HepG2 (cell line): Measurements from ENCODE around the gene TCF12.

Experiments
- RAD21 ChIP-seq: fragments of 450-650 bp; formaldehyde crosslinking; IDR thresholded peaks from 2 replicates; pipeline ENCODE4 v1.5.0; 2020; ENCODE audit warnings: mild to moderate bottlenecking
- TAF1 ChIP-seq: sonication (generic); formaldehyde crosslinking; IDR thresholded peaks from 2 replicates; pipeline ENCODE4 v1.4.0; 2020; ENCODE audit warnings: missing genetic modification reagents
- ZC3H4 ChIP-seq: sonication (generic); formaldehyde crosslinking; IDR thresholded peaks from 2 replicates; pipeline ENCODE4 v1.4.0; 2020; ENCODE audit warnings: missing genetic modification reagents, borderline replicate concordance
- ZNF207 ChIP-seq: fragments of 450-650 bp; IDR thresholded peaks from 2 replicates; pipeline ENCODE4 v1.6.1; 2016; ENCODE audit warnings: antibody characterized with exemption, borderline replicate concordance
- TF ChIP-seq, protein P1 (sequence below): sonication (generic); formaldehyde crosslinking; IDR thresholded peaks from 2 replicates; pipeline ENCODE4 v1.5.0; 2020; ENCODE audit warnings: mild to moderate bottlenecking, missing genetic modification reagents, moderate library complexity
- TF ChIP-seq, protein P2 (sequence below): sonication (generic); formaldehyde crosslinking; IDR thresholded peaks from 2 replicates; pipeline ENCODE4 v1.8.1; 2023; ENCODE audit warnings: mild to moderate bottlenecking, missing genetic modification reagents

DNA sequence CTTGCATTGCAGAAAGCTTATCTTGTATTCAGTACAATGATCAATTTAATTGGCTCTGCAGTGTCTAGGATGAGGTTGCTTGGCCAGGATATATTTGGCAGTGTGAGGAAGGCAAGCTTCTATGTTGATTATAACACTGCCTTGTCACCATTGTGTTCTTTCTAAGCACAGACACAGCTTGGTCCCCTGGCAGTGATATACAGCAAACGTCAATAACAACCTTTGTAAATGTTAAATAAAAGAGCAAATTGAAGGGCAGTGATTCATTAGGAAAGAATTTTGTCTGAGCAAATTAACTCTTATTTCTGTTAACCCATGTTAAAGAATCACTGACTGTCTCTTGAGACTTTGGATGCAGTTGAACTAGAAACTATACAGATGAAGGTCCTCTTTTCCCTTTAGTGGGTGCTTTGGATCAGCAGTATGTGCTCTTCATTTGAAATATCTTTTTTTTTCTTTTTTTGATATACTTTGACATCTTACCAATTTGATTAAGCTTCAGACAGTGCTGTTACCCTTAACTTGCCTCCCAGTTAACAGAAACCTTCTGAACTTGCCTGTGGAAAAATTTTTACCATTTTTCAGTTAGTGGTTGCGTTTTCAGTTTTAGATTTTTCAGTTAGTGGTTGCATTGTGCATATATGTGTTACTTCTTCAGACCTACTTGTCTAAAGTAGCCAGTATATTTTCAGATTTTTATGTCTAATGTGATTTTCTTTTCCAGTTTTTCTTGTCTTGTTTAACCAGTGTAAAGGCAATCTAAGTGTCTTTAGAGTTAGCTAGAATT is 199.8 kb downstream of the TCF12 start:
- TF ChIP-seq, protein P1, sequence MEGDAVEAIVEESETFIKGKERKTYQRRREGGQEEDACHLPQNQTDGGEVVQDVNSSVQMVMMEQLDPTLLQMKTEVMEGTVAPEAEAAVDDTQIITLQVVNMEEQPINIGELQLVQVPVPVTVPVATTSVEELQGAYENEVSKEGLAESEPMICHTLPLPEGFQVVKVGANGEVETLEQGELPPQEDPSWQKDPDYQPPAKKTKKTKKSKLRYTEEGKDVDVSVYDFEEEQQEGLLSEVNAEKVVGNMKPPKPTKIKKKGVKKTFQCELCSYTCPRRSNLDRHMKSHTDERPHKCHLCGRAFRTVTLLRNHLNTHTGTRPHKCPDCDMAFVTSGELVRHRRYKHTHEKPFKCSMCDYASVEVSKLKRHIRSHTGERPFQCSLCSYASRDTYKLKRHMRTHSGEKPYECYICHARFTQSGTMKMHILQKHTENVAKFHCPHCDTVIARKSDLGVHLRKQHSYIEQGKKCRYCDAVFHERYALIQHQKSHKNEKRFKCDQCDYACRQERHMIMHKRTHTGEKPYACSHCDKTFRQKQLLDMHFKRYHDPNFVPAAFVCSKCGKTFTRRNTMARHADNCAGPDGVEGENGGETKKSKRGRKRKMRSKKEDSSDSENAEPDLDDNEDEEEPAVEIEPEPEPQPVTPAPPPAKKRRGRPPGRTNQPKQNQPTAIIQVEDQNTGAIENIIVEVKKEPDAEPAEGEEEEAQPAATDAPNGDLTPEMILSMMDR (CRISPR knock-in tag) = no peak
- TF ChIP-seq ZNF207 = no peak
- no peak for TF ChIP-seq RAD21 (CRISPR knock-in tag)
- TF ChIP-seq, protein P2, sequence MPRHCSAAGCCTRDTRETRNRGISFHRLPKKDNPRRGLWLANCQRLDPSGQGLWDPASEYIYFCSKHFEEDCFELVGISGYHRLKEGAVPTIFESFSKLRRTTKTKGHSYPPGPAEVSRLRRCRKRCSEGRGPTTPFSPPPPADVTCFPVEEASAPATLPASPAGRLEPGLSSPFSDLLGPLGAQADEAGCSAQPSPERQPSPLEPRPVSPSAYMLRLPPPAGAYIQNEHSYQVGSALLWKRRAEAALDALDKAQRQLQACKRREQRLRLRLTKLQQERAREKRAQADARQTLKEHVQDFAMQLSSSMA (CRISPR knock-in tag) = no peak
- no peak for TF ChIP-seq ZC3H4
- no peak for TF ChIP-seq TAF1 (CRISPR knock-in tag)
